OCI-LY3 (cell line): ENCODE measurements around the gene MB21D2.

Experiments used
- H2AFZ ChIP-seq: fragments of 200-600, 300-600 bp; shearing (Covaris generic); 2 replicates; pipeline ENCODE4 v1.6.0; 2014; ENCODE audit warnings: antibody characterized with exemption, low read depth, low read length
- H3K27ac ChIP-seq: fragments of 200-600, 300-600 bp; sonication (generic); 2 replicates; pipeline ENCODE4 v1.5.1; 2014; ENCODE audit warnings: mild to moderate bottlenecking, low read length, moderate library complexity, mixed read lengths
- H3K27me3 ChIP-seq: fragments of 200-600, 300-600 bp; sonication (generic); 2 replicates; pipeline ENCODE4 v1.6.1; 2014; ENCODE audit warnings: low read depth, low read length, mixed read lengths
- H3K36me3 ChIP-seq: fragments of 200-600, 300-600 bp; sonication (generic); replicated peaks from 2 replicates; pipeline ENCODE3; 2014; ENCODE audit warnings: low read depth, low read length, mixed read lengths
- H3K4me1 ChIP-seq: fragments of 300-600, 200-600 bp; sonication (generic); 2 replicates; pipeline ENCODE4 v1.6.1; 2014; ENCODE audit warnings: low read length, mixed read lengths
- H3K4me2 ChIP-seq: fragments of 200-600, 300-600 bp; sonication (generic); 2 replicates; pipeline ENCODE4 v1.6.1; 2014; ENCODE audit warnings: low read length, mixed read lengths
- H3K4me3 ChIP-seq: fragments of 300-600, 200-600 bp; sonication (generic); 2 replicates; pipeline ENCODE4 v1.5.1; 2014; ENCODE audit warnings: antibody characterized with exemption, mild to moderate bottlenecking, low read length, moderate library complexity
- H3K79me2 ChIP-seq: fragments of 300-600, 200-600 bp; shearing (Covaris generic); 2 replicates; pipeline ENCODE4 v1.6.1; 2014; ENCODE audit warnings: mild to moderate bottlenecking, low read length, mixed read lengths
- H3K9ac ChIP-seq: fragments of 300-600, 200-600 bp; shearing (Covaris generic); 2 replicates; pipeline ENCODE4 v1.6.0; 2014; ENCODE audit warnings: mild to moderate bottlenecking, low read length, moderate library complexity
- H3K9me3 ChIP-seq: fragments of 200-600, 300-600 bp; shearing (Covaris generic); 2 replicates; pipeline ENCODE4 v1.6.1; 2014; ENCODE audit warnings: low read length, mixed read lengths; ENCODE audit not compliant: insufficient read depth
- H4K20me1 ChIP-seq: fragments of 200-600, 300-600 bp; sonication (generic); 2 replicates; pipeline ENCODE4 v1.6.1; 2016; ENCODE audit warnings: low read length, mixed read lengths; ENCODE audit not compliant: insufficient read depth
- CTCF ChIP-seq: fragments of 200-600, 300-600 bp; sonication (generic); IDR thresholded peaks from 2 replicates; pipeline ENCODE4 v1.5.1; 2014; ENCODE audit warnings: antibody characterized with exemption, low read length, low read depth
- EZH2phosphoT487 ChIP-seq: fragments of 200-600 bp; shearing (Covaris generic); IDR thresholded peaks from 2 replicates; pipeline ENCODE4 v1.6.1; 2018; ENCODE audit warnings: antibody characterized with exemption, mixed run types, low read depth

MB21D2 gene

GRCh38 chr3:192894676-192895075 is 23.0 kb downstream of the MB21D2 start:
- Histone ChIP-seq H3K27me3 (peaks cover 14% of the 10 kb centered on the region; the same call in 1 of the 2 replicates), H3K4me2 (no peak overlapping the region), H3K9ac (no peak overlapping the region), H3K79me2 (no peaks in the 10 kb centered on the region), H3K9me3 (no peaks in the 10 kb centered on the region), H3K36me3 (no peaks in the 10 kb centered on the region), H3K27ac (no peak overlapping the region), H3K4me1 (peaks cover 48% of the 10 kb centered on the region), H2AFZ (no peak overlapping the region), H3K4me3 (no peak overlapping the region), H4K20me1 (no peaks in the 10 kb centered on the region)
- no peak for TF ChIP-seq CTCF
- TF ChIP-seq EZH2phosphoT487, result no peak

- Histone ChIP-seq H3K4me1 (peaks cover 34% of the 10 kb centered on the region), H3K9ac (peak overlapping the region; percentile 17; the same call in 1 of the 2 replicates), H3K4me3 (peak overlapping the region; percentile 54)
Observed at GRCh38 chr3:192892981-192893700, 24.5 kb downstream of the MB21D2 start.

DNA sequence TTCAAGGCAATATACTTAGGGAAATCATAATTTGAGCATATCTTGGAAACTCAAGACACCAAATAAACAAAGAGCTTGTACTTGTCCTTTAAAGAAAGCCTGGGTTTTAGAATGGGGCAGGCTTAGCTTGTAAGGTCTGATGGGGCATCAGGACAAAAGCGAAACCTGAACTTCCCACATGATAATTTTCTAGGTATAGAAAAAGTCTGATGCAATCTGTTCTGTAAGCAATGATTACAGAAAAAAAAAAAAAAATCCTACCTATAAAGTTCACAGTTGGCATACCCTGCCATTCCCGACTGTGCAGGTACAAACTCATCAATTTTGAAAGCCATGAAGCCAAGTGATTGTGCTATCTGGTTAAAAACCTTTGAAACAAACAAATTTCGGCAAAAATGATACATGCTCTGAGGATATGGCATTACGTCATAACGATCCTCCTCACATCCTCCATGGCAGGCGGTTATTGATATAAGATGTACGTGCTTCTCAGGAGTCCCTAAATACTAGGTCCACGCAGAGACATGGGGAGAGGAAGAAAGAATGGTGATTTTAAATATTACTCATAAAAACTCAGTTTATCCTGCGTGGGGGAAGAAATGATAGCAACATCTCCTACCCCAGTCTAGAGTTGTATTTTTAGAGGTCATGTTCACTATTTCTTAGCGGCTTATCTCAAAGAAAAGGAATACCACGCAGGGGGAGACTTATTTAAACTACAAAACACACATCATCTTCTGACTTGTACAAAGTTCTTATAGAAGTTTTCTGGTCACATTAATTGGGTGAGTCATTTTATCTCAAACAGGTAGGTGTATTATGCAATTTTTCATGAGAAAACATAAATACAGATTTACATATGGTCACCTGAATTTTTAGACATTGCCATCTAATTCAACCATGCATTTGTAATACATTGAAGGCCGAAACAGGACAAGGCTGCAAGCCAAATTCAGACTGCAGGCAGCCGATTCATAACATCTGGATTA is 27.0 kb downstream of the MB21D2 start:
- Histone ChIP-seq H4K20me1 (no peaks in the 10 kb centered on the region), H3K4me2 (0 out of 2 replicates have a peak overlapping the region, but pooled peaks have one; percentile 21), H3K27ac (no peak overlapping the region), H3K4me3 (no peak overlapping the region), H3K27me3 (peaks cover 4% of the 10 kb centered on the region; the same call in 1 of the 2 replicates), H3K79me2 (no peaks in the 10 kb centered on the region), H3K36me3 (no peaks in the 10 kb centered on the region), H3K9ac (no peak overlapping the region), H3K4me1 (peaks cover 34% of the 10 kb centered on the region), H2AFZ (no peak overlapping the region), H3K9me3 (no peaks in the 10 kb centered on the region)
- TF ChIP-seq CTCF (no peak), EZH2phosphoT487 (no peak)

More at GRCh38 chr3:192892981-192893700, 24.5 kb downstream of the MB21D2 start:
- no peaks in the 10 kb centered on the region for H3K36me3 ChIP-seq
- peak overlapping the region; percentile 68 for H3K4me2 ChIP-seq
- H4K20me1 ChIP-seq, result no peaks in the 10 kb centered on the region
- H2AFZ ChIP-seq, result no peak overlapping the region; the same call in 1 of the 2 replicates
- TF ChIP-seq CTCF (no peak), EZH2phosphoT487 (no peak)
- H3K27me3 ChIP-seq, result peaks cover 14% of the 10 kb centered on the region; the same call in 1 of the 2 replicates
- H3K79me2 ChIP-seq, result no peaks in the 10 kb centered on the region
- peak overlapping the region; percentile 48 for H3K27ac ChIP-seq
- no peaks in the 10 kb centered on the region for H3K9me3 ChIP-seq

DNA sequence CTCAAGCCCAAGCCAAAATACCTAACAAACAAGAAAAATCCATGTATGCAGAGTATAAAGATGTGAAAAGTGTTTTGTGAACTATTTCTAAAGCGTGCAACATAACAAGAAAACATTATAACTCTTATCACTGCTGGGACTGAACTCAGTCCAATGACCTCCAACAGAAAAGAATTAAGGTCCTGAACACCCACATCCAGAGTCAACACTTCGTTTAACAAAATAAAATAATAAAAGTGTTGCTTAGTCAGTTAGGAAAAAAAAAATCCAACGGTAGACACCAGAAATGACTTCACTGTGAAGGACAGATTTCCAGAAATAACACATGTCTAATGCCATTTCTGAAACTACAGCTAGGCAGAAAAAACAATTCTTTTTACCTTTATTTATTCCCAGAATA is 28.0 kb downstream of the MB21D2 start:
- Histone ChIP-seq H3K9ac (no peak overlapping the region), H3K27me3 (0 out of 2 replicates have a peak, but pooled peaks cover 3% of the 10 kb centered on the region), H3K79me2 (no peaks in the 10 kb centered on the region), H3K4me1 (peaks cover 34% of the 10 kb centered on the region), H2AFZ (no peak overlapping the region), H3K36me3 (no peaks in the 10 kb centered on the region), H3K27ac (no peak overlapping the region), H3K4me2 (no peak overlapping the region), H3K4me3 (no peak overlapping the region), H3K9me3 (no peaks in the 10 kb centered on the region), H4K20me1 (no peaks in the 10 kb centered on the region)
- TF ChIP-seq EZH2phosphoT487 (no peak), CTCF (no peak)
